Non-pigmented ciliary epithelial cell (primary cell): ENCODE data around the gene SAMD15.
"Not testable (repeated sequence)": the region's sequence is repeated elsewhere in the genome, so short reads cannot be mapped to it uniquely, and the experiment has no call there.

Experiments used
- DNase-seq: peaks from one replicate; pipeline ENCODE4 v3.0.0-alpha.2; 2010; ENCODE audit warnings: low read depth

Gene SAMD15

GRCh38 chr14:77375973-77376770 is 1.0 kb upstream of the SAMD15 start:
- no peak for DNase-seq

- DNase-seq: no peak
These were observed 294 bp downstream of the SAMD15 start for GRCh38 chr14:77377502-77377844.

- DNase-seq: no peak
These were observed 1.5 kb downstream of the SAMD15 start for GRCh38 chr14:77378701-77379100.

GRCh38 chr14:77390188-77390587 is 13.0 kb downstream of the SAMD15 start:
- no peak for DNase-seq

- DNase-seq: no peak
These were observed 23.0 kb downstream of the SAMD15 start for GRCh38 chr14:77400216-77400615.

GRCh38 chr14:77403768-77404167 is 26.6 kb downstream of the SAMD15 start:
- no peak for DNase-seq

- DNase-seq: no peak
These were observed 28.9 kb downstream of the SAMD15 start for GRCh38 chr14:77406086-77406485.

GRCh38 chr14:77406718-77407117 is 29.5 kb downstream of the SAMD15 start:
- DNase-seq: no peak

- DNase-seq: no peak
These were observed 30.0 kb downstream of the SAMD15 start for GRCh38 chr14:77407158-77407557.

- DNase-seq: no peak
These were observed 32.0 kb downstream of the SAMD15 start for GRCh38 chr14:77409131-77409533.

GRCh38 chr14:77415403-77416030 is 38.3 kb downstream of the SAMD15 start:
- not testable (repeated sequence) for DNase-seq

GRCh38 chr14:77416098-77416497 is 38.9 kb downstream of the SAMD15 start:
- not testable (repeated sequence) for DNase-seq

GRCh38 chr14:77416836-77417235 is 39.7 kb downstream of the SAMD15 start:
- no peak for DNase-seq

GRCh38 chr14:77421201-77421600 is 44.0 kb downstream of the SAMD15 start:
- no peak for DNase-seq

- no peak for DNase-seq
These were observed 46.2 kb downstream of the SAMD15 start, which contains the start of gene NOXRED1 for GRCh38 chr14:77423423-77423822. Gene NOXRED1 (minus strand): TSS chr14:77423523. CDS start chr14:77422889, 634 bp downstream.

- DNase-seq: no peak
These were observed 47.7 kb downstream of the SAMD15 start for GRCh38 chr14:77424862-77425261.

- no peak for DNase-seq
These were observed 49.2 kb downstream of the SAMD15 start for GRCh38 chr14:77426396-77426795.

GRCh38 chr14:77436042-77436441 is 58.9 kb downstream of the SAMD15 start:
- no peak for DNase-seq

GRCh38 chr14:77438596-77438995 is 61.4 kb downstream of the SAMD15 start:
- no peak for DNase-seq

GRCh38 chr14:77439861-77440260 is 62.7 kb downstream of the SAMD15 start:
- DNase-seq: no peak
